ENCODE measurements around the gene MPV17L2.

The MPV17L2 gene

DNA sequence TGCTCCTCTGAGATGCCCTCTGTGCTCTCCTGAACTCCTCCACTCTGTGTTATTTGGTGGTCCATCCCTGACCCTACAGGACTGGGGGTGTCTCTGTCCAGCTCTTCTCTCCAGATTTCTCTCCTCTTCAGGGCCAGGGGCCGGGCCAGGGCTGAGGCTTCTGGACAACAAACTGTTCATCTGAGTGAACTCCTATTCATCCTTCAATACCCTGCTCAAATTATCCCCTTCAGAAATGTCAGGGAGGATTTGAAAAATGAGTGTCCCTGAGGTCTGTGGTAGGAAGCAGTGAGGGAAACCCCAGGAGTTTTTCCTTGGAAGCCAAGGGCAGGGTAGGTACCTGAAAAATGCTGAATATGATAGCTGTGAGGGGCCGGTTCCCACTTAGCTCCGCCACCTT lies 25.6 kb downstream of the MPV17L2 start:
- DNase-seq (ENCODE audit: low spot score) = no peak

DNA sequence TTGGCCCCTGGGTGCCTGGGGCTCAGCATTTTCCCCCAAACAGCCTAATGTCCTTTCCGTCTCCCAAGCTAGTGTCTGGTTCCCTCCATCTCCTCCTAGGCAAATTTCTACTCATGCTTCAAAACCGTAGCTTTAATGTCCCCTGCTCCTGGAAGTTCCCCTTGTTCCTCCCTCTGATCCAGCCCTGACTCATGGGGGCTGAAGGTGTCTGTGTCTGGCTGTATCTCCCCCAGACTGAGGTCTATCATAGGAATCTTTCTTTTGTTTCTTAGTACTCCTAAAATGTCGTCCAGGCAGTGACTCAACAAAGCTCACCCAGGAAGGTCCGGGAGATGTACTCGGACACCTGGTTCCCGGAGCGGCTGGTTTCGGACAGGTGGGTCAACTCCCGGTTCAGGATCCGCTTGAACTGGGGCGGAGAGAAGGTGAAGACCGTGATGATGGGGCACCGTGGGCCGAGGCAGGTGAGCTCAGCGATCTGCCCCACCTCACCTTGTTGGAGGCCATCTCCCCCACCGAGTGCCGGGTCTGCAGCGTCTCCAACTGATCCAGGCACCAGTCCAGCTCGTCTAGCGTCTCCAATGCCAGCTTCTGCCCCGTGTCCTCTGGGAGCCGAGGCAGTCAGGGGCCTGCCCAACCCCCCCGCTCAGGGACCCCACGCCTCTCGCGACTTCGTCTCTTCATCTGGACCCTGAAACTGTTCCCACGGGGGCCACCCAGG lies 27.1 kb downstream of the MPV17L2 start:
- no peak for DNase-seq (ENCODE audit: low spot score)

DNA sequence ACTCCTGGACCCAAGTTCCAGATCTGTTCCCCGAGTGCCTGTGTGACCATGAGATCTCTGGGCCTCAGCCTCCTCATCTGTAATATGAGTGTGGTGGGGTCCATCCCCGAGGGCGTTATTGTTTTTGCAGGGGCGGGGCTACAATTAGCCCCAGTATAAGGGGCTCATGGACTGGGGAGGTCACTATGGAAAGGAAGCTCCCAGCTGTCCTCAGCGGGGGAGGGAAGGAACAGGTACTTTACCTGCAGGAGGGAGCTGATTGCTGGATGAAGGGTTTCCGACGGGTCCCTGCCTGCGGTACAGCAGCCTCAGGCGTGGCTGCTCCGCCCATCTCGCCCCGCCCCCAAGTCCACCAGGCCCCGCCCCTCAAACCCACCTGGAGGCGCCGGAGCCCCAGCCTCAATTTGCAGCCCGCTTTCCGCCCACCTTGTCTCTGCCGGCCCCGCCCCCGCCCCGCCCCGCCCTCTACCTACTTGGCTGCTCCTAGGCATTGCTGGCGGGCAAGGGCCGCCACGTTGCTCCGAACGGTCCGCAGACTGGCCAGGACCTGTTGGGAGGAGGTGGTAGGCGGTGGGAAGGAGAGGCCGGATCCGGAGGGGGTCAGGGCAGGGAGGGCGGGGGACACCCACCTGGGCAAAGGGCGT lies 27.7 kb downstream of the MPV17L2 start:
- DNase-seq (ENCODE audit: low spot score) = no peak

DNA sequence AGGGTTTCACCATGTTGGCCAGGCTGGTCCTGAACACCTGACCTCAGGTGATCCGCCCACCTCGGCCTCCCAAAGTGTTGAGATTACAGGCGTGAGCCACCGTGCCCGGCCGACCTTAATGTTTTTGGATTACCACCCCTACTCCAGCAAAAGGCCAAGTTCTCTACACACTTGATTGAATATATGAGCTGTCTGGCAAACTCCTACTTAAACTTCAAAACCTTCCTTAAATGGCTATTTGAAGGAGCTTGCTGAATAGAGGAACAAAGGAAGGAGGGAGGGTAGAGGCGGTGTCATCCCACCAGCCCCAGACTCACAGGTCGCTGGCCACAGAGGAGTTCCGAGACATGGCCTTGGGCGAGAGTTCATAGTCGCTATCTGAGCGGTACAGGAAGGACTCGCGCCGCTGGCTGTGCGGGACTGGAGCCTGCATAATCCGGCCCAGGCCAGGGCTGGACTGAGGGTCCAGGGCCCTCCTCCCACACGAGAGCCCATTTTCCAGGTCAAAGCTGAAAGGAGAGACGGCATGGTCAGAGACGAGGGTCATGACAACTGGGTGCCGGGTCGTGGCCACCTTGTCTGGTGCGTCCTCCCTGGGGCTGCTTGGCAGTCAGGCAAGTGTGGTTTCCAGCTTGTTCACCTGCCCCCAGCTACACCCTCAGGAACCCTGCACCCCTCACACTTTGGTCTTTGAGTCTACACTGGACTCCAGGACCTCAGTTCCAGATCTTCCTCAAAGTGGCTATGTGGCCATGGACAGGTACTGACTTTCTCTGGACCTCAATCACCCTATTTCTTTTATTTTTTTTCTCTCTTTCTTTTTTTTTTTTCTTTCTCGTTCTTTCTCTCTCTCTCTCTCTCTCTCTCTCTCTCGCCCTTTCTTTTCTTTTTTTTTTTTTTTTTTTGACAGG lies 29.1 kb downstream of the MPV17L2 start:
- no peak for DNase-seq (ENCODE audit: low spot score)

DNA sequence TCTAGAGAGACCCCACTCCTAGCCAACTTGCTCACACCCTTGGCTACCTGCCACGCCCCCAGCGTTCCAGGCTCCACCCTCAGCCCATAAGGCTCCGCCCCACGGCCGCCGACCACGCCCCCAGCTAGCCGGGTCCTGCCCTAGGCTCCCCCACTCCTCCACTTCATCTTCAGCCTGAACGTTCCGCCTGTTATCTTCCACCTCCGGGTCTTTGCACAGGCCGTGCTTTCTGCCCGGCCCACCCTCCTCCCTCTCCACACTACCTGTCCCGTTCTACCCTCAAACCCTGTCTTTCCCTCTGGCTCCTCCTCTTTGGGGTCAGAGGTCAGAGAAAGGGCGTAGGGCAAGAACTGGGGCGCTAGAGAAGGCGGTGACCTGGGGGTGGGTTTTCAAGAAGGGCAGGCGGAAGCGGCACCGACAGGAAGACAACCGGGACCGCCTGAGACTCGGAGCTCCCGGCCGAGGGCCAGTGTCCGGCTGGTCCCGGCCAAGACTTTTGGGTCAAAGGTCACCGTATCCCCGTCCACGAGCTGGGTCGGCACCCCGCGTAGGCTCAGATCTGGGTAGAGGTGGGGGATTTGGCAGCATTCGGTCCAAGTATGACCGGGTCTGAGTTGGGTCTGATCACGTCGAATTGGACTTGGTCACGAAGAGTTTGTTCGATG lies 31.0 kb downstream of the MPV17L2 start:
- peak; percentile 71 for DNase-seq (ENCODE audit: low spot score)

DNA sequence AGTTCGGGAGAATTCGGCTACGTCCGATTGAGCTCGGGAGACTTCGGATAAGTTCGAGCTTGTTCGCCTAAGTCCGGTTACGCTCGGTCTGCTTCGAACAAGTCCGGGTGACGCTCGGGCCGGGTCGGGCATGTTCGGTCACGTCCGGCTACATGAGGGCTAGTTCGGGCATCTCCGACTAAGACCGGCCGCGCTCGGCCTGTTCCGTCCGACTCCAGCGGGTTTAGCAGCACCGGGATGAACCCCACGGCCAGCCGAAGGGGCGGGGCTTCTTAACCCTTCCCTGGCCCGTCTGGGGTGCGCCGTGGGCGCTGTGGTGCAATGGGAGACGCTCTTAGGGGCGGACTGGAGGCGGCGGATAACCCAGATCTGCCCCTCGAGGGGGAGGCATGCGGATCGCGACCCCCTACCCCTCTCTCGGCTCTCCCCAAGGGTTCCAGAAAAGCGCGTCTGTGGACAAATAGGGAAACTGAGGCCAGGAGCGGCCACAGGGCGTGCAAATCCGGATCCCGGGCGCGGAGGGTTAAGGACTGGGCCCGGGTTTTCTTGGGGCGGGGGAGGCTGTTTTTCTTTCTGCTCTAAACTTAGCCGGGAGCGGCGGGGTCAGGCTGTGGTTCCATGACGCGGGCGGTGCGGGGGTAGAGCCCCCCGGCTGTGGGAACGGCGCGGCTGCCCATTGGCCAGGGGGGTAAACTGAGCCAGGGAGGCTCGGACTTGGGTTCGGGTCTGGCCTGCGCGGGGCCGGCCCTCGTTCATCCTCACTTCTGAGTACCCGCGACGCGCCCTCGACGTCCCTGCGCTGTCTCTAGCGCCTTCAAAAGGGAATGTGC lies 31.7 kb downstream of the MPV17L2 start:
- DNase-seq (ENCODE audit: low spot score) = peak; percentile 86

DNA sequence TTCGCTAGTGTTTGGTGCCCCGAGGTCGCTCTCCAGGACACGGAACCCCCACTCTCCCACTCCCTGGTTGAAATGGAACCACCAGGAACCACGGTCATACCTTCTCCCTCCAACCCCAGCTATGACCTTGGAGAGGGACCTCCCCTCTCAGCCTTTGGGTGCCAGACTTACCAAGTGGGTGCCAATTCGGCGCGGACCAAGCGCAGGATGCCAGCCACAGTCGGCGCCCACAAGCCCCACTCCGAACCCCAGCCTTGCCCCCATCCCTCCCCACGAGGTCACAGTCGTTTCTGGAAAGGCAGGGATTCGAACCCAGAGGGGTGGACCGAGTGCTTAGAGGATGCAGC lies 32.3 kb downstream of the MPV17L2 start:
- no peak for DNase-seq (ENCODE audit: low spot score)

DNA sequence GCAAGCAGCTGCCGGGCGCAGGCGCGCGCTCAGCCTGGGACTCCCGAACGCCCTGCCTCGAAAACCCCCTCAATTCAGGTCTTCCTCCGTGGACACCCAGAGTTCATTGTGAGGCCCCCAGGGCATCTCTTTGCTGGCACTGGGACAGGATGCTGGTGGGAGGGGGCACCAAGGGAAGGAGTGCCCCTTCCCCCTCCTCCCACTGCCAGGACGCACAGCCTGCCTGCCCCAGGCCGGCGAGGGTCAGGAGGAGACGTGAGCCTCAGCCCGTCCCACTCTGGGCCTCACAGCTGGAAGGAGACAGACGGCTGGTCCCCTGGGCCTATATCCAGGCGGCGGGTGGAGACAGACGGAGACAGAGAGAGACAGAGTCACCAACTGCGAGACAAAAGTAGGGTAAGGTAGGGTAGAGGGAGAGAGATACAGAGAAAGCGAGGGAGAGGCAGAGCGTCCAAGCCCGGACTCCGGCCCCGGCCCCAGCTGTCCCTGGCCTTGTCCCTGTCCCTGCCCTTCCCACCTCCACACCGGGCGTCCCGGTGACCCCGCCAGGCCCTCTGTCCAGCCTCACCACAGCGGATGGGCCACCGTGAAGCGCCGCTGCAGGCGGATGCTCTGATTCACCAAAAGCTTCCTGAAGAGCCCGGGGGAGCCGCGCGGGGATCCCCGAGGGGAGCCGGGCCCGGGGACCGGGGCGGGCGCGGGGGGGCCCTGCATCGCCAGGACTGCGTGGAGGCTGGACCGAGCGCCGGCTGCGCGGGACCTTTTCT lies 32.9 kb downstream of the MPV17L2 start, which contains the start of gene PDE4C:
Gene PDE4C (minus strand): TSS at position 737 of the 767 bp plus-strand sequence. CDS start 23 bp downstream, at position 714.
- DNase-seq (ENCODE audit: low spot score) = no peak

DNA sequence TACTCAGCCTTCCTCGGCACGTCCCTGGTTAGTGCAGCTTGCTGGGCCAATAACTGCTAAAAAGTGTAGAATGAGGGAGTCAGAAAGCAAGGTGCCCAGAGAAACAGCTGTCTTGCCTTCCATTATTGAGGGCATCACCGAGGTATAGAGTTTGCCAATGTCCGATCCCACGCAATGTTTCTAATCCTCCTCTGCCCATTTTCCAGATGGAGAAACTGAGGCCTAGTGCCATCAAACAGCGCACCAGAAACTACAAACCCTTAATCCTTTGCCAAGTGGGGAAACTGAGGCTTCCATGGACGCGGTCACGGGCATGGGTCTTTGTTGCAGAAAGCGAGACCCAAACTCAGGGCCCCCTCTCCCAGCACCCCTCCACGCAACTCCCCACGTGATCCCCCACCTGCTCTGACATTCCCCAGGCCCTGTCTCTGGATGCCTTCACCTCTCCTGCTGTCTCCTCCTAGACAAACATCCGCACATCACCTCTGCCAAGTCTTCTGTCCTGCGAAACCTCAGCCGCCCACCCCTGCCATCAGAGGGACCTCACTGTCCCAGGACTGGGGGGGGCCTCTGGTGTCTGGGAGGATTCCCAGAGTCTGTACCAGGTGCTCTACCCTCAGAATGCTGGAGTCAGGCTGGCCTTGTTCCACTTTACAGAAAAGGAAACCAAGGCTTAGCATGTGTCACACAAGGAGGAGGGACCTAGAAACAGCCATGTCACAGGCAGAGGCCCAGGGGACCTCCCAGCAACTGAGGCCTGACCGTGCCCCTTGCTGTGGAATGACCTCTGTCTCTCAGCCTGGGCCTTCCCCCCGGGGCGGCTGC lies 34.1 kb downstream of the MPV17L2 start:
- DNase-seq (ENCODE audit: low spot score) = peak; percentile 30

DNA sequence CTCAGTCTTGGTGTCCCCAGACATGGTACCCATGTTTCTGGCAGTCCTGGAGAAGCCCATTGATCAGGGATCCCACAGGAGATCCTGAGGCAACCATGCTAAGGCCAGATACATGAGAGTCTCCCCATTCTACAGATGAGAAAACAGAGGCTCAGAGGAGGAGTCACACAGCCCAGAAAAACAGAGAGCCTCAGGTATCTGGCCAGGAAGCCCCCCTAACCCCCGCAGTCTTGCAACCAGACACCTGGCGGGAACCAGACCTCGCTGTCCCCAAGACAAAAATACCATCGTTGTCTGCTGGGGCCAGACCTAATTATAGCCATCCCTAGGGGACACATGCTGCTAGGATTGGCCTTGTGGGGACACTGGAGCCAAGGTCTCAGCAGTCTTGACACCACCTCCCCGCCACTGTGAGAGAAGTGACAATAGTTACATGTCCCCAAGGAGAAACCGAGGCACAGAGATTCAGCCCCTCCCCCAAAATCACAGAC lies 34.8 kb downstream of the MPV17L2 start:
- DNase-seq (ENCODE audit: low spot score) = no peak

DNA sequence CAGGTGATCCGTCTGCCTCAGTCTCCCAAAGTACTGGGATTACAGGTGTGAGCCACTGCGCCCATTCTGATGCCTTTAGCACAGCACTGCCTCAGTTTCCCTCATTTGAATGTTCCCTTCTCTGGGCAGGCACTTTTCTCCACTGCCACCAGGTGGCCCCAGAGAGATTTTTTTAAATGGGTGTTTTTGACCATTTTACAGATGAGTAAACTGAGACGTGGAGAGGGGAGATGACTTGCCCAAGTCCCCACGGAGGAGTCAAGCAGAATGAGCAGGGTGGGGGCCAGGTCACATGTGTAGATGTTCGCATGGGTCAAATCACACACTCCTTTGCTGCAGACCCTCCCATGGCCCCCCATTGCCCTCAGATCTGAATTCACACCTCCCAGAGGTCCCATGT lies 36.5 kb downstream of the MPV17L2 start:
- DNase-seq (ENCODE audit: low spot score) = no peak

DNA sequence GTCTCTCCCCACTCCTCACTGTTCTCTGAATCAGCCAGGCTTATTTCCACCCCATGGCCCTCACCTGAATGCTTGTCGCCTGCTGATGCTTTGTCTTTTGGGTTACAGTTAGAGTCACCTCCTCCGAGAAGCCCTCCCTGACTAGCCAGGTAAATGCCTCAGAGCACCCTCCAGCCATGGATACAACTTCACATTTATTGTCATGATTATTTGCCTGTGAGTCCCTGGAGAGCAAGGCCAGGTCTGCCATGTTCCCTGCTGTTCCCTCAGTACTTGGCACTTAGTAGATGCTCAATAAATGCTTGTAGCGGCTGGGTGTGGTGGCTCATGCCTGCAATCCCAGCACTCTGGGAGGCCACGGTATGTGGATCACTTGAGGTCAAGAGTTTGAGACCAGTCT lies 36.9 kb downstream of the MPV17L2 start:
- DNase-seq (ENCODE audit: low spot score) = no peak

DNA sequence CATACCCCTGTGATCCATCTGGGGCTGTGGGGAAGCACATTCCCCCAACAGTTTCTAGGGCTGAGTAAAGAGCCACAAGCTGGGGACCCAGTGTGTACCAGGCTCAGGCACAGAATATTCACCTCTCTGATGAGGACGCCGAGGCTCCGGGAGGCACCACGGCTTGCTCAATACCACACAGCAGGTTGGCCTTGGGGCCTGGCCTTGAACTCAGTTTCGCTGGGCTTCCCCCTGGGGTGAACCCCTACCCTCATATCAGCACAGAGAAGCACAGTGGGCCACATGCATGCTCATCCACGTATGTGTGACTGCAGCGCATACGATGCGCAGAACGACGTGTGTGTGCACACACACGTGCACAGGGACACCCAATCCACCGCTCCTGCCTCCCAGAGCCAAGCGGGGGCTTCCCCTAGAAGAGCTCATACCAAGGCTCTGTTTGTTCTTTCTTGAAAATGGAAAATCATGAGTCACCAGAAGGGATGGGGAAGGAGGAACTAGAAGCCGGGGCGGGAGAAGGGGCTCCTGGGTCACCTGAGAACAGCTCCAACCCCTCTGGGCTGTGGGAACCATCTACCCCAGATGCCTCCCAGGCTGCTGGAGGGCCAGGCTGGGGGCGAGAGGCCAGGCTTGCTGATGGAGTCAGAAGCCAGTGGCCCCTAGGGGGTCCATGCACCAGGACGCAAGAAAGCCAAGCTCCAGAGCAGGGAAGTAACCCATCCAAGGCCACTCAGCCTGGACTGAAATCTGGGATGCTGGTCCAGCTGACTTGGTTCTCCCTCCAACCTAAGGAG lies 38.1 kb downstream of the MPV17L2 start:
- no peak for DNase-seq (ENCODE audit: low spot score)

DNA sequence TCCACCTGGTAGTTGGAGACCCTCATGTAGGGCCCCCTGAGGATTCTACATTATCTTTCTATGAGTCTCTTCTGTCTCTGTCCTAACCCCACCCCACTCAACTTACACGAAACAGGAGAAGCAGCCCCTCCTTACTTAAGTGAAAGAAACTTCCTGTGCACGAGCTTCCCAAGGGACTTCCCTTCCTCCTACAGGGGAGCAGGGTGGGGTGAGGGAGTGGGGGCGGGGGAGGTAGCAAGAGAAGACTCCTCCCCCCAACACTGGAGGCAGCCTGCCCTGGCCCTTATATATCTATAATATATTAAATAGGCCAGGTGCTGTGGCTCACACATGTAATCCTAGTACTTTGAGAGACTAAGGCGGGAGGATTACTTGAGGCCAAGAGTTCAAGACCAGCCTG lies 38.8 kb downstream of the MPV17L2 start:
- no peak for DNase-seq (ENCODE audit: low spot score)

DNA sequence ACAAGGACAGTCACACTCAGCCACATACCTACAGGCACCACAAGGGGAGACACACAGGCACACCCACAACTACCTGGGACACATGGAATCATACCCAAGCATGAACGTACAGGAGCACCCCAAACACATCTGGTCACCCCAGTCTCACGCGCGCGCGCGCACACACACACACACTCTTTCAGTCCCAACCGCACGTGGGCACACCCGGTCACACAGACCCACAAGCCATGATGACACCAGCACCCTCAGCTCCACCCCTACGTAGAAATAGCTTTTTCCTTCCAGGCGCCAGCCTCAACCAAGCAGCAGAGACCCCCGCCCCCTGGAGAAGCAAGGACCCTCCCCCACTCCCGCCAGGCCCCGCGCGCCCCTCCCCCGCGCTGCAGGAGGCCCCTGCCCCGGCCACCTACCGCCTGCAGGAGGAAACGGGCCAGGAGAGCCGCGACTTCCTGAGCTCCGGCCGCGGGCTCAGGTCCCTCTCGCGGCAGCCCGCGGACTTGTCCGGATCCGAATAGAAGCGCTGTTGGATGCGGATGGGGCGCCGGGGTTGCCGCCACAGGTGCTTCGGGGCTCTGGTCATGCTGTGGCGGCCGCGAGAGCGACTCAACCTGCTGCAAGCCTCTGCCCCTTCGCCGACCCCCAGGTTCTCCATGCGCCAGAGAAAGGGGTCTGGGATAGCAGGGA lies 39.7 kb downstream of the MPV17L2 start:
- no peak for DNase-seq (ENCODE audit: low spot score)

DNA sequence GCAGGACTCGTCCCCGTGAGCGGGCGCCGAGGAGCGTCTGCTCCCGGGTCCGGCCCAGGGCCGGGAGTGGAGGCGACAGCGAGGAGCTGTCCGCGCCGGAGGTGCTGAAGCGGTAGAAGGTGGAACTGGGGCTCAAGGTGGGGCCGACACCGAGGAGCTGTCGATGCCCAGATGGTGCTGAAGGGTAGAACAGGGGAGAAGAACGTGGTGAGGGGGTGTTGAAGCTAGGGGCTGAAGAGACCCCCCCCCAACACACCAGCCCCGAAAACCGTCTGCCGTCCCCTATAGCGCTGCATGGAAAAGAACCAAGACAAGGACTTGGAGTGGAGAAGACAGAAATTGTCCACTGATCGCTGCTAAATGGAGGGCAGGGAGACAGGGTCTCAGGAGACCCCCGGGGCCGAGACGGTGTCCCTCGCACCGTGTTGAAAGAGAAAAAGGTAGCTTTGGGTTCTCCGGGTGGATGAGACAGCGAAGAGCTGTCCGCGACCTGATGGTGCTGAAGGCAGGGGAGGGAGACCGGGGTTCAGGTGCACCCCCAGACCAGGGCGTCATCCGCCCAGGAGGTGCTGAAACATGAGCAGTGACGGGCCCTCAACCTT lies 40.3 kb downstream of the MPV17L2 start:
- peak; percentile 85 for DNase-seq (ENCODE audit: low spot score)

DNA sequence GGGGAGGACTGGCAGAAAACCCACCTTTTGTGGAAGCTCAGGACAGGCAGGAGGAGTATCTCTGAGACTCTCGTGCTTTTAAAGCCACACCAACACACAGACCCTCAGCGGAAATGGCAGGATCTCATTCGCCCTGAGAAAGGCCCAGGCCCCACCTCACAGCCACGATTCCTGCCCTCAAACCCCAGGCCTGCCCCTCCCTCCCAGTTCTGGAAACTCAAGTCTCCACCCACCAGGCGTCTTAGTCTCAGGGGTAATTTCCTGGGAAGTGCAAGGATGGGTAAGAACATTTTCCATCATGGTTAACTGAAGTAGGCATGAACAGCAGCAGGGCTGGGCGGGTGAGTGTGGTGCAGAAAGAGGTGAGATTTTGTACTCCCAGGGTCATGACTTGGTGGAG lies 41.2 kb downstream of the MPV17L2 start:
- no peak for DNase-seq (ENCODE audit: low spot score)

DNA sequence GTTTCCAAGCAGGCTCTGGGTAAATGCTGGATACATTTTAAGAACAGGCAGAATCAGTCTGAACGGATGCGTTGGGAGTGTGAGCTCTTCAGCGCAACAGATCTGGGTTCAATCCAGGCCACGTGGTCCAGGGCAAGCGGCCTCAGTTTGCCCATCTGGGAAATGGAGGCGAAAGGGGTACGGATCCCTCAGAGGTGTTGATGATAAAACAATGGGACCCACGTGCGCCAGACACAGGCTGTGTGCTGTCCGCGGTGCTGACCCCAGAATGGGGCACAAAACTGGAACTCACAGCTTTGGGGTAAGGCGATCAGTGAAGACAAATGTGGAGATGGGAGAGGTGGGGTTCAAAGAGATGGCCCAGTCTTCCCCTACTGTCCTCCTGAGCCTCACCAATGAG lies 46.3 kb downstream of the MPV17L2 start:
- DNase-seq (ENCODE audit: low spot score) = no peak
